ENCODE measurements around the gene ABCF2.

Gene ABCF2

DNA sequence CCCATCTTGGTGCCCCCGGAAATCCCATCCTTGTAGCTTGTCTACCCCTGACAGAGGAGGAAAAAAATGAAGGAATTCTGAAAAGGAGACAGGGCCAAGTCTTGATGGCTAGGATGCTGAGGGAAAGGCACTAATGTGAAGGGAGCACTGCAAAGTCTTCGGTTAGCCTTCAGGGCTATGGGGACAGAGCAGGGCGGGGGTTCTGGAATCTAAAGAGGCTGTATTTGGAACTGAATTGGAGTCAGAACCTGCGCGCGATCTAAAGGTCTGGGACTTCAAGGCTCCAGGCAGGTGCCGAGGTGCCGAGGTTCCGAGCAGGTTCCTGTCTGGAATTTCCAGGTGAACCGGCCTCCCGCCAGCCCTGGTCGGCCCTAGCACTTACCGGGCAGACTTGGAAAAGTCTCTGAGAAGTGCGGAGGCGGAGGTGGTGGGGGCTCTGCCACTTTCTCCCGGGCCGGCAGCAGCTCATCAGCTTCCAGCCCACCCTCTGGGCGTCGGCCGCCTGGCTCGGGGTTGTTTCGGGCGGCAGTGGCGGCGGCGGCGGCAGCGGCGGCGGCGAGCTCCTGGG, 60.3 kb downstream of the ABCF2 start:
- TF ChIP-seq, protein P1, sequence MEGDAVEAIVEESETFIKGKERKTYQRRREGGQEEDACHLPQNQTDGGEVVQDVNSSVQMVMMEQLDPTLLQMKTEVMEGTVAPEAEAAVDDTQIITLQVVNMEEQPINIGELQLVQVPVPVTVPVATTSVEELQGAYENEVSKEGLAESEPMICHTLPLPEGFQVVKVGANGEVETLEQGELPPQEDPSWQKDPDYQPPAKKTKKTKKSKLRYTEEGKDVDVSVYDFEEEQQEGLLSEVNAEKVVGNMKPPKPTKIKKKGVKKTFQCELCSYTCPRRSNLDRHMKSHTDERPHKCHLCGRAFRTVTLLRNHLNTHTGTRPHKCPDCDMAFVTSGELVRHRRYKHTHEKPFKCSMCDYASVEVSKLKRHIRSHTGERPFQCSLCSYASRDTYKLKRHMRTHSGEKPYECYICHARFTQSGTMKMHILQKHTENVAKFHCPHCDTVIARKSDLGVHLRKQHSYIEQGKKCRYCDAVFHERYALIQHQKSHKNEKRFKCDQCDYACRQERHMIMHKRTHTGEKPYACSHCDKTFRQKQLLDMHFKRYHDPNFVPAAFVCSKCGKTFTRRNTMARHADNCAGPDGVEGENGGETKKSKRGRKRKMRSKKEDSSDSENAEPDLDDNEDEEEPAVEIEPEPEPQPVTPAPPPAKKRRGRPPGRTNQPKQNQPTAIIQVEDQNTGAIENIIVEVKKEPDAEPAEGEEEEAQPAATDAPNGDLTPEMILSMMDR (IDR thresholded peaks at IDR 0.05; ENCODE audit: low read depth, low read length): no peak
- DNase-seq (ENCODE audit: extremely low read depth, low read depth): no peak

Data from AG09319 (cell line).